Liver (tissue), 9 donors: ENCODE results near the gene ZBED3. TPM values are rescaled to one million over a fixed set of nuclear protein-coding genes. Genes with fewer than 3 reads are reported as not detected.

Source experiments
- DNase-seq: peaks from one replicate; pipeline ENCODE4 v3.0.0-alpha.2; 2017; ENCODE audit warnings: low spot score
- H3K27ac ChIP-seq, 2 donors: one replicate each; pipeline ENCODE4 v1.7.0; 2013; ENCODE audit warnings: inconsistent platforms in 2 of 2, low read length in 2 of 2, control low read depth in 1 of 2, low read depth in 1 of 2, mild to moderate bottlenecking in 1 of 2
- H3K27me3 ChIP-seq, 4 donors: one replicate each; pipeline versions ENCODE4 v1.6.1 to v1.7.0; 2013; ENCODE audit warnings: low read length in 3 of 4, inconsistent platforms in 1 of 4, mild to moderate bottlenecking in 1 of 4, moderate library complexity in 1 of 4; ENCODE audit not compliant: control insufficient read depth in 4 of 4, insufficient read depth in 4 of 4
- H3K36me3 ChIP-seq, 4 donors: one replicate each; pipeline versions ENCODE4 v1.6.1 to v1.7.0; 2013; ENCODE audit warnings: low read length in 3 of 4, mild to moderate bottlenecking in 3 of 4, low read depth in 1 of 4, moderate library complexity in 1 of 4; ENCODE audit not compliant: control insufficient read depth in 4 of 4, insufficient read depth in 3 of 4
- H3K4me1 ChIP-seq, 4 donors: one replicate each; pipeline versions ENCODE4 v1.6.1 to v1.7.0; 2013; ENCODE audit warnings: low read length in 3 of 4, mild to moderate bottlenecking in 3 of 4, moderate library complexity in 1 of 4; ENCODE audit not compliant: control insufficient read depth in 4 of 4, insufficient read depth in 4 of 4
- H3K4me3 ChIP-seq, 3 donors: one replicate each; pipeline versions ENCODE4 v1.6.1 to v1.7.0; 2013; ENCODE audit warnings: low read length in 3 of 3, control low read depth in 1 of 3, low read depth in 1 of 3, mild to moderate bottlenecking in 1 of 3
- H3K9ac ChIP-seq, 2 donors: one replicate each; pipeline ENCODE4 v1.7.0; 2013; ENCODE audit warnings: low read length in 2 of 2, mild to moderate bottlenecking in 2 of 2, moderate library complexity in 2 of 2, control low read depth in 1 of 2, low read depth in 1 of 2
- H3K9me3 ChIP-seq, 4 donors: one replicate each; pipeline versions ENCODE4 v1.6.1 to v1.7.0; 2013; ENCODE audit warnings: low read length in 3 of 4; ENCODE audit not compliant: control insufficient read depth in 4 of 4
- ATF3 ChIP-seq: IDR thresholded peaks from 2 replicates; pipeline ENCODE4 v1.6.1; 2016; ENCODE audit warnings: antibody characterized with exemption
- CTCF ChIP-seq: fragments of 150-350 bp; IDR thresholded peaks from 2 replicates; pipeline ENCODE4 v1.5.1; 2017; ENCODE audit warnings: improper control_type of control experiment, low read depth, low read length; ENCODE audit not compliant: missing input control
- EGR1 ChIP-seq, 2 donors: IDR thresholded peaks; 2 replicates each; pipeline ENCODE4 v1.6.1; 2016 to 2018; ENCODE audit warnings: antibody characterized with exemption in 2 of 2, low read depth in 2 of 2
- FOXA1 ChIP-seq: IDR thresholded peaks from 2 replicates; pipeline ENCODE4 v1.6.1; 2016; ENCODE audit warnings: antibody characterized with exemption
- FOXA2 ChIP-seq: IDR thresholded peaks from 2 replicates; pipeline ENCODE4 v1.6.1; 2016; ENCODE audit warnings: antibody characterized with exemption
- GABPA ChIP-seq, 2 donors: IDR thresholded peaks in 1 of 2; conservative IDR thresholded peaks in 1 of 2; 2 replicates each; pipeline ENCODE4 v1.6.1; 2016; ENCODE audit warnings: antibody characterized with exemption in 2 of 2, mild to moderate bottlenecking in 1 of 2, moderate library complexity in 1 of 2
- HNF4A ChIP-seq, 2 donors: conservative IDR thresholded peaks; 2 replicates each; pipeline ENCODE4 v1.6.1; 2016; ENCODE audit warnings: antibody characterized with exemption in 2 of 2, mild to moderate bottlenecking in 2 of 2
- HNF4G ChIP-seq: IDR thresholded peaks from 2 replicates; pipeline ENCODE4 v1.6.1; 2016; ENCODE audit warnings: antibody characterized with exemption
- JUND ChIP-seq, 2 donors: IDR thresholded peaks; 2 replicates each; pipeline ENCODE4 v1.6.1; 2016; ENCODE audit warnings: antibody characterized with exemption in 2 of 2
- MAX ChIP-seq: IDR thresholded peaks from 2 replicates; pipeline ENCODE4 v1.6.1; 2016; ENCODE audit warnings: antibody characterized with exemption
- NR2F2 ChIP-seq: IDR thresholded peaks from 2 replicates; pipeline ENCODE4 v1.6.1; 2016; ENCODE audit warnings: antibody characterized with exemption
- RAD21 ChIP-seq, 2 donors: IDR thresholded peaks; 2 replicates each; pipeline ENCODE4 v1.6.1; 2016; ENCODE audit warnings: antibody characterized with exemption in 2 of 2, mild to moderate bottlenecking in 2 of 2
- REST ChIP-seq: IDR thresholded peaks from 2 replicates; pipeline ENCODE4 v1.6.1; 2016; ENCODE audit warnings: antibody characterized with exemption, mild to moderate bottlenecking
- RXRA ChIP-seq, 2 donors: IDR thresholded peaks; 2 replicates each; pipeline ENCODE4 v1.6.1; 2017 to 2018; ENCODE audit warnings: antibody characterized with exemption in 2 of 2, mild to moderate bottlenecking in 1 of 2
- SP1 ChIP-seq: IDR thresholded peaks from 2 replicates; pipeline ENCODE4 v1.6.1; 2018; ENCODE audit warnings: antibody characterized with exemption, mild to moderate bottlenecking
- TAF1 ChIP-seq: conservative IDR thresholded peaks from 2 replicates; pipeline ENCODE4 v1.6.1; 2016; ENCODE audit warnings: antibody characterized with exemption, mild to moderate bottlenecking
- YY1 ChIP-seq: IDR thresholded peaks from 2 replicates; pipeline ENCODE4 v1.6.1; 2016; ENCODE audit warnings: antibody characterized with exemption, mild to moderate bottlenecking
- ZBTB33 ChIP-seq: IDR thresholded peaks from 2 replicates; pipeline ENCODE4 v1.6.1; 2016; ENCODE audit warnings: antibody characterized with exemption
- WGBS: extraction: QIAGEN DNeasy Blood & Tissue Kit; methylation state at CpG from one replicate; pipeline ENCODE4 v1.1.7; 2013; 5-methylcytosine and 5-hydroxymethylcytosine counted together
- polyA plus RNA-seq, 2 donors: library from polyadenylated mRNA; stranded (reverse) in 1 of 2; unstranded in 1 of 2; fragments of 200-250 nt in 1 of 2; fragments of >200 nt in 1 of 2; fragmentation: Nextera tagmentation in 1 of 2; extraction: Ambion mirVana in 1 of 2; gene quantifications; one replicate each; pipeline versions ENCODE4 v1.2.1 to v1.2.3, GENCODE V29; 2013 to 2015
- total RNA-seq, 2 donors: library from RNA; depleted of rRNA; stranded (reverse); fragments of >200 nt; gene quantifications; one replicate each; pipeline ENCODE4 v1.2.3, GENCODE V29; 2014
- donor health status: healthy.
- donor health status: healthy.
- donor health status: healthy.
- donor health status: healthy.
- donor health status: healthy.

The ZBED3 gene
- total and polyA plus RNA-seq, 4 donors = 2.1 to 5.2 (median 4.0) TPM

- TF ChIP-seq CTCF (no peak), EGR1 (IDR thresholded peaks at IDR 0.05; ENCODE audit: low read depth in 2 of 2) (no peak), MAX (no peak), TAF1 (peak; percentile 46), RAD21 (IDR thresholded peaks at IDR 0.05) (peak in 1 of 2 donors; percentile 14), HNF4A (conservative IDR thresholded peaks at IDR 0.05) (peak; percentile 77 to 83), FOXA1 (no peak), HNF4G (peak; percentile 25), NR2F2 (peak; percentile 69)
These were observed 588 bp upstream of the ZBED3 start (continued) for GRCh38 chr5:77087484-77088261.

- under 1% methylated on average over 6 of the region's 6 CpGs for WGBS
- Histone ChIP-seq H3K4me3 (peak overlapping the region; percentile 65 to 85 (median 68)), H3K9ac (peak overlapping the region; percentile 66 to 85), H3K9me3 (no peaks in the 10 kb centered on the region), H3K27ac (peak overlapping the region; percentile 88 to 96), H3K4me1 (peaks cover 0 to 21% (median 15%) of the 10 kb centered on the region in 4 donors), H3K36me3 (peaks cover 0 to 4% (median 0%) of the 10 kb centered on the region in 4 donors), H3K27me3 (no peaks in the 10 kb centered on the region)
- DNase-seq = no peak
- TF ChIP-seq SP1 (no peak), RXRA (IDR thresholded peaks at IDR 0.05) (no peak), REST (no peak), FOXA1 (no peak), ZBTB33 (no peak), CTCF (no peak), TAF1 (no peak), MAX (no peak), HNF4A (conservative IDR thresholded peaks at IDR 0.05) (no peak), RAD21 (IDR thresholded peaks at IDR 0.05) (no peak), NR2F2 (no peak), EGR1 (IDR thresholded peaks at IDR 0.05; ENCODE audit: low read depth in 2 of 2) (no peak), YY1 (no peak), HNF4G (no peak), GABPA (IDR thresholded peaks at IDR 0.05 in 1 of 2, conservative IDR thresholded peaks at IDR 0.05 in 1 of 2) (no peak), FOXA2 (no peak), ATF3 (no peak), JUND (IDR thresholded peaks at IDR 0.05) (no peak)
These were observed 757 bp downstream of the ZBED3 start for GRCh38 chr5:77086368-77086688.
